ENCODE measurements around the gene CELA2B. TPM values are rescaled to one million over a fixed set of nuclear protein-coding genes. Genes with fewer than 3 reads are reported as not detected.

CELA2B gene
- total RNA-seq, 1 experiment from 2014 or later = not detected

DNA sequence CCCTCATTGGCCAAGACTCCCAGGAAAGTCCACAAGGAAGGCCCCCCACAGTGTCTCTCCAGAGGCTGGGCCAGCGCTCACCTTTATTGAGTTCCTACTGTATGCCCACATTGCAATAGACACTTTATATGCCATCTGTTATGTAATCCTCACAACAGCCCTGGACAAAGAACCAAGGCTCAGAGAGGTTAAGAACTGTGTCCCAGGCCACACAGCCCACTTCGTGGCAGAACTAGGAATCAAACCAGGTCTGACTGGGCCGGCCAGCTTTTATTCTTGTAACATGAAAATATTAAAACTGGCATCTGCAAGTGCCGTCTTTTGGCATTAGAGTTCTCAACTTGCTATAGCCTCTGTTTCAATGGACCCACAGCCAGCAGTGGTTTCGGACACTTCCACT lies 33.1 kb upstream of the CELA2B start:
- H3K27me3 Mint-ChIP-seq (ENCODE audit: unreplicated experiment) = peaks cover 27% of the 10 kb centered on the region
- no peak overlapping the region for H3K4me3 Mint-ChIP-seq (ENCODE audit: low read depth, unreplicated experiment)
- intact Hi-C loops (cut with micrococcal nuclease; ENCODE audit: unreplicated experiment) = no loop called here
- H3K36me3 Mint-ChIP-seq (ENCODE audit: insufficient read depth, unreplicated experiment) = peaks cover 4% of the 10 kb centered on the region
- no peak overlapping the region for H3K27ac Mint-ChIP-seq (ENCODE audit: unreplicated experiment)
- BruUV-seq (replicated peaks) = no TSS peak
- TF ChIP-seq, protein P1, sequence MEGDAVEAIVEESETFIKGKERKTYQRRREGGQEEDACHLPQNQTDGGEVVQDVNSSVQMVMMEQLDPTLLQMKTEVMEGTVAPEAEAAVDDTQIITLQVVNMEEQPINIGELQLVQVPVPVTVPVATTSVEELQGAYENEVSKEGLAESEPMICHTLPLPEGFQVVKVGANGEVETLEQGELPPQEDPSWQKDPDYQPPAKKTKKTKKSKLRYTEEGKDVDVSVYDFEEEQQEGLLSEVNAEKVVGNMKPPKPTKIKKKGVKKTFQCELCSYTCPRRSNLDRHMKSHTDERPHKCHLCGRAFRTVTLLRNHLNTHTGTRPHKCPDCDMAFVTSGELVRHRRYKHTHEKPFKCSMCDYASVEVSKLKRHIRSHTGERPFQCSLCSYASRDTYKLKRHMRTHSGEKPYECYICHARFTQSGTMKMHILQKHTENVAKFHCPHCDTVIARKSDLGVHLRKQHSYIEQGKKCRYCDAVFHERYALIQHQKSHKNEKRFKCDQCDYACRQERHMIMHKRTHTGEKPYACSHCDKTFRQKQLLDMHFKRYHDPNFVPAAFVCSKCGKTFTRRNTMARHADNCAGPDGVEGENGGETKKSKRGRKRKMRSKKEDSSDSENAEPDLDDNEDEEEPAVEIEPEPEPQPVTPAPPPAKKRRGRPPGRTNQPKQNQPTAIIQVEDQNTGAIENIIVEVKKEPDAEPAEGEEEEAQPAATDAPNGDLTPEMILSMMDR (IDR thresholded peaks at IDR 0.05; ENCODE audit: unreplicated experiment) = no peak
- no peak for DNase-seq
- H3K4me1 Mint-ChIP-seq (ENCODE audit: low read depth, unreplicated experiment) = no peaks in the 10 kb centered on the region
- CTCF ChIA-PET = no interaction called here
- no peaks in the 10 kb centered on the region for H3K9me3 Mint-ChIP-seq (ENCODE audit: low read depth, unreplicated experiment)

GRCh38 chr1:15443281-15443680 lies 32.6 kb upstream of the CELA2B start:
- Mint-ChIP-seq H3K27ac (ENCODE audit: unreplicated experiment) (no peak overlapping the region), H3K4me1 (ENCODE audit: low read depth, unreplicated experiment) (no peaks in the 10 kb centered on the region), H3K27me3 (ENCODE audit: unreplicated experiment) (peaks cover 27% of the 10 kb centered on the region), H3K9me3 (ENCODE audit: low read depth, unreplicated experiment) (no peaks in the 10 kb centered on the region), H3K4me3 (ENCODE audit: low read depth, unreplicated experiment) (no peak overlapping the region), H3K36me3 (ENCODE audit: insufficient read depth, unreplicated experiment) (peaks cover 3% of the 10 kb centered on the region)
- DNase-seq = no peak
- BruUV-seq (replicated peaks) = no TSS peak
- TF ChIP-seq, protein P1 (IDR thresholded peaks at IDR 0.05; ENCODE audit: unreplicated experiment) = no peak
- intact Hi-C loops (cut with micrococcal nuclease; ENCODE audit: unreplicated experiment) = no loop called here
- CTCF ChIA-PET = no interaction called here

- Mint-ChIP-seq H3K36me3 (ENCODE audit: insufficient read depth, unreplicated experiment) (no peaks in the 10 kb centered on the region), H3K27ac (ENCODE audit: unreplicated experiment) (no peak overlapping the region), H3K27me3 (ENCODE audit: unreplicated experiment) (peaks cover 27% of the 10 kb centered on the region), H3K9me3 (ENCODE audit: low read depth, unreplicated experiment) (no peaks in the 10 kb centered on the region), H3K4me3 (ENCODE audit: low read depth, unreplicated experiment) (no peak overlapping the region), H3K4me1 (ENCODE audit: low read depth, unreplicated experiment) (no peaks in the 10 kb centered on the region)
- intact Hi-C loops (cut with micrococcal nuclease; ENCODE audit: unreplicated experiment) = no loop called here
- TF ChIP-seq, protein P1 (IDR thresholded peaks at IDR 0.05; ENCODE audit: unreplicated experiment) = no peak
- CTCF ChIA-PET = no interaction called here
- DNase-seq = no peak
- no TSS peak for BruUV-seq (replicated peaks)
Observed at GRCh38 chr1:15444468-15445389, 31.2 kb upstream of the CELA2B start.

GRCh38 chr1:15445390-15446122 lies 30.3 kb upstream of the CELA2B start:
- Mint-ChIP-seq H3K4me1 (ENCODE audit: low read depth, unreplicated experiment) (no peaks in the 10 kb centered on the region), H3K27me3 (ENCODE audit: unreplicated experiment) (peaks cover 27% of the 10 kb centered on the region), H3K27ac (ENCODE audit: unreplicated experiment) (no peak overlapping the region), H3K9me3 (ENCODE audit: low read depth, unreplicated experiment) (no peaks in the 10 kb centered on the region), H3K4me3 (ENCODE audit: low read depth, unreplicated experiment) (no peak overlapping the region), H3K36me3 (ENCODE audit: insufficient read depth, unreplicated experiment) (no peaks in the 10 kb centered on the region)
- TF ChIP-seq, protein P1 (IDR thresholded peaks at IDR 0.05; ENCODE audit: unreplicated experiment) = no peak
- intact Hi-C loops (cut with micrococcal nuclease; ENCODE audit: unreplicated experiment) = no loop called here
- no peak for DNase-seq
- no TSS peak for BruUV-seq (replicated peaks)
- CTCF ChIA-PET = no interaction called here

Measured in Calu3 (cell line).